SW480 (cell line): Measurements from ENCODE around the gene ANTXR2.
"Not testable (repeated sequence)": the region's sequence is repeated elsewhere in the genome, so short reads cannot be mapped to it uniquely, and the experiment has no call there.

ENCODE experiments used
- DNase-seq: peaks from one replicate; pipeline ENCODE4 v3.0.0-alpha.2; 2016; ENCODE audit warnings: low spot score

Gene ANTXR2

DNA sequence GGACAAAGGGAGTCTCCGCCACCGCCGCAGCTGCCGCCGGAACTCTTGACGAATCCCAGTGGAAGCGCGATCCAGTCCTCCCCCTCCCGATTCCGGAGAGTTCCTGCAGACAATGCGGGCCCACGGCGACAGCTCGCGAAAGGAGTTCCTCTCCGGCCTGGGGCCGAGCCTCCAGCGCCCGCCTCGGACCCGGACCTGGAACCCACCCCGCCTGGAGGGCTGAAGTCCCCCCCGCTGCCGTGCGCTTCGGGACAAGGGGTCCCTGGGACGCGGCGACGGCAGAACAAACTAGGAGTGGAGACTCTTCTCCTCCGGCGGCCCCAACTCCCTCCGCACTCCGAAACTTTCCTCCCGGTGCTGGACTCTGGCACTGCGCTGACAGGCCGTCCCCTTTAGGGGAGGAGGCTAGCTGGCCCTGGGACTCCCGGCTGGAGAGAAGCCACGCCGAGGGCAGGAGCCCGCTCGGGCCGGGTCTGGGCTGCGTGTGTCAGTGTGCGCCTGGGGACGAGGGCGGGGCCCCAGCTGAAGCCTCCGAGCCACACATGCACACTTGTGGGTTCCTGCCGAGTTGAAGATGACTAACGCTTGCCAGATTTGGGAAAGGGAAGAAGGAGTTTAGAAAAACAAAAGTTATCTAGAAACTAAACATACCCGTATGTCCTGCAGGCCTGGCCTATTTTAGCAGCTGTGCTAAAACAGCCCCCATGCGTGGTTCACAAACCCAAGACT lies at the start of gene ANTXR2:
Gene ANTXR2 (minus strand): TSS at position 486 of the 729 bp plus-strand sequence. CDS start 669 bp downstream, outside the sequence.
- DNase-seq, result peak; percentile 66

DNA sequence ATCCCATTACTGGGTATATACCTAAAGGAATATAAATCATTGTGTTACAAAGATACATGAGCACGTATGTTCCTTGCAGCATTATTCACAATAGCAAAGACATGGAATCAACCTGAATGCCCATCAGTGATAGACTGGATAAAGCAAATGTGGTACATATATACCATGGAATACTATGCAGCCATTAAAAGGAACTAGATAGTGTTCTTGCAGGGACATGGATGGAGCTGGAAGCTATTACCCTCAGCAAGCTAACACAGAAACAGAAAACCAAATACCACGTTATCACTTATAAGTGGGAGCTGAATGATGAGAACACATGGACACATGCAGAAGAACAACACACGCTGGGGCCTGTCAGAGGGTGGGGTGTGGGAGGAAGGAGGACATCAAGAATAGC lies 48.8 kb upstream of the ANTXR2 start:
- DNase-seq, result not testable (repeated sequence)

DNA sequence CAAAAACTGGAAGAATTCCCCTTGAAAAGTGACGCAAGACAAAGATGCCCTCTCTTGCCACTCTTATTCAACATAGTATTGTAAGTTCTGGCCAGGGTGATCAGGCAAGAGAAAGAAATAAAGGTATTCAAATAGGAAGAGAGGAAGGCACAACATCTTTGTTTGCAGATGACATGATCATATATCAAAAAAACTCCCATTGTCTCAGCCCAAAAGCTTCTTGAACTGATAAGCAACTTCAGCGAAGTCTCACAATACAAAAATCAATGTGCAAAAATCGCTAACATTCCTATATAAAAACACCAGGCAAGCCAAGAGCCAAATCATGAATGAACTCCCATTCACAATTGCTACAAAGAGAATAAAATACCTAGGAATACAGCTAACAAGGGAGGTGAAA lies 46.6 kb upstream of the ANTXR2 start:
- not testable (repeated sequence) for DNase-seq

- DNase-seq, result no peak
These were observed 43.5 kb upstream of the ANTXR2 start for GRCh38 chr4:80116516-80116915.

GRCh38 chr4:80115368-80116181 lies 42.5 kb upstream of the ANTXR2 start:
- DNase-seq, result no peak

- no peak for DNase-seq
These were observed 41.8 kb upstream of the ANTXR2 start for GRCh38 chr4:80114732-80115265.

- no peak for DNase-seq
These were observed 40.6 kb upstream of the ANTXR2 start for GRCh38 chr4:80113615-80114014.

DNA sequence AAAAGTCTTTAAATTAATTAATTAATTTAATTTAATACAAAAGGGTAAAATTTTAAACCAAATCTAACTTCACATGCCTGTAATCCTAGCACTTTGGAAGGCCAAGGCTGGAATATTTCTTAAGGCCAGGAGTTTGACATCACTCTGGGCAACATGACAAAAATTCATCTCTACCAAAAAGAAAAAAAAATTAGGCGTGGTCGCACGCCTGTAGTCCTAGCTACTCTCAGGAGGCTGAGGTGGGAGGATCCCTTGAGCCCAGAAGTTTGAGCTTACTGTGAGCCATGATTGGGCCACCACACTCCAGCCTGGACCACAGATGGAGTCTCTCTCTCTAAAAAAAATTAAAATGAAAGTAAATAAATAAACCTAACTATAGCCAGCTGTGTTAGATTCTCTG lies 39.2 kb upstream of the ANTXR2 start:
- no peak for DNase-seq

DNA sequence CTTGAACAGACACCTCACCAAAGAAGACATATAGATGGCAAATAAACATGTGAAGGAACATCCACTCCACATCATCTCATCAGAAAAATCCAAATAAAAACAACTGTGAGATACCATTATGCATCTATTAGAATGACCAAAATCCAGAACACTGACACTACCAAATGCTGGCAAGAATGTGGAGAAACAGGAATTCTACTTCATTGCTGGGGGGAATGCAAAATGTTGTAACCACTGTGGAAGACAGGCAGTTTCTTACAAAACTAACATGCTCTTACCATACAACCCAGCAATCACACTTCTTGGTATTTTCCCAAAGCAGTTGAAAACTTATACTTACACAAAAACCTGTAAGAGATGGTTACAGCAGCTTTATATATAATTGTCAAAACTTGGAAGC lies 38.2 kb upstream of the ANTXR2 start:
- no peak for DNase-seq

- no peak for DNase-seq
These were observed 34.3 kb upstream of the ANTXR2 start for GRCh38 chr4:80107374-80107773.

- DNase-seq, result no peak
These were observed 31.9 kb upstream of the ANTXR2 start for GRCh38 chr4:80104927-80105326.

GRCh38 chr4:80103629-80104028 lies 30.6 kb upstream of the ANTXR2 start:
- no peak for DNase-seq

DNA sequence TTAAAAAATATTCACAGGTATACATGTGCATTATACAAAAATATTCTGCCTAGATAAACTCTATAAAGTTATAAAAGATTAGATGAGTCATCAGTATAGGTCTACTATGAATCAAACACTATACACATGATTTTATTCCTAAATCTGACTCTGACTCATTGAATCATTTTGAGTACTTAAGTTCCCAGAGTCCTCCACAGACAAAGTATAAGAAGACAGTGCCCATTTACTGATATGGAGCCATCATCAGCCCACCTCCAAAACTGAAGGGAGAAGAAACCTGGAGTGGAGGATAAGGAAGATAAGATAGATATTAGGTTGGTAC lies 28.7 kb upstream of the ANTXR2 start:
- DNase-seq, result no peak

DNA sequence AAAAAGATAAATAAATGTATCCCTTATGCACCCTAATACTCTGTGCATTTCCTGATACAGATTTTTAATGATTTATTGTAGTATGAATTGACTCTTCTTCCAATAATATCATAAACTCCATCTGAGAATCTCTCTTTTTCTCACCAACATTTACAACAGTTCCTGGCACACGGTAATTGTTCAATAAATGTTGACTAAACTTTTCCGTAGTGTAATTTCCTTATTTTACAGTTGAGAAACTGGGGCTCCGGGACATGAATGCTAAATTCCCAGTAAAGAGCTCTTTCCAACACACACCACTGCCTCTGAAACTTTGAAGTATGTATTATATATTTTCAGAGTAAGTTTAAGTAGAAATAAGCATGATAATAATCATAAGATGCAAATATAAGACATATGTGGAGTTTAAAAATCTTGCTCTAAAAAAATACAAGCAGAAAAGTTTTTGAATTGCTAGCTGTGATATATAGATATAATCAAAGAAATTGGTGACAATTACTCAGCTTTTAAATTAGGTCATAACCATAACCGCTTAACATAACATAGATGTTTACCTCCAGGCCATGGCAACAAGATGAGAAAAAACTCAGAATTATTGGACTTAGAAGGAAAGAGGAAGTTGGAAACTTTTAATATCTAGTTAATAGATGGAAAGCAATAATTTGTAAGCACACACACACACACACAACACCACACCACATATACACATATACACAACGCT lies 28.2 kb upstream of the ANTXR2 start:
- no peak for DNase-seq

DNA sequence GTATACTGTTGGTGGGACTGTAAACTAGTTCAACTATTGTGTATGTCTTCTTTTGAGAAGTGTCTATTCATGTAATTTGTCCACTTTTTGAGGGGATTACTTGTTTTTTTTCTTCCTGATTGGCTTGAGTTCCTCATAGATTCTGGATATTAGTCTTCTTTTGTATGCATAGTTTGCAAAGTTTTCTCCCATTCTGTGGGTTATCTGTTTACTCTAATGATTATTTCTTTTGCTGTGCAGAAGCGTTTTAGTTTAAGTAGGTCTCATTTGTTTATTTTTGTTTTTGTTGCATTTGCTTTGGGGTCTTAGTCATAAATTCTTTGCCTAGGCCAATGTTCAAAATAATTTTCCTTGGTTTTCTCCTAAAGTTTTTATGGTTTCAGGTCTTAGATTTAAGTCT lies 26.6 kb upstream of the ANTXR2 start:
- no peak for DNase-seq

GRCh38 chr4:80098635-80099034 lies 25.6 kb upstream of the ANTXR2 start:
- DNase-seq, result no peak

GRCh38 chr4:80097400-80098177 lies 24.6 kb upstream of the ANTXR2 start:
- DNase-seq, result peak; percentile 1

- no peak for DNase-seq
These were observed 23.3 kb upstream of the ANTXR2 start for GRCh38 chr4:80096175-80096850.

DNA sequence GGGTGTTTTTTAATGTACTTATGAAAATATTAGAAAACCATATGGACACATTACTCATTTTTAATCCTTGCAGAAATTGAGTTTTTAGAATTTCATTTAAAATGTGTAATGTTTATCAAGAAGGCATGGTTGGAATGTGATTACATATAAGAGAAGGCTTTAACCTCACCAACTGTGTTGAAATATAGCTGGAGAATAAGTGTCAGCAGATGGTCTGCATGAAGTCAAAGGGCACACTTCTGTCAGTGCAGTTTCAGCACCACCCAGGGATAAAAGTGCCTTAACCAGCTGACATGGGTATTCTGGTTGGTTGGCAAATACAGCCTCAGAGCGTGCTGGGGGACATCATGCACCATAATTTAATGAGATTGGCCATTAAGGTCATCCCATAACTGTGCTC lies 21.2 kb upstream of the ANTXR2 start:
- DNase-seq, result no peak

- DNase-seq, result no peak
These were observed 20.5 kb upstream of the ANTXR2 start for GRCh38 chr4:80093563-80093962.

GRCh38 chr4:80092847-80093246 lies 19.8 kb upstream of the ANTXR2 start:
- DNase-seq, result no peak
